NCI-H1930 (cell line): ENCODE measurements around the gene PARD3B.
A peak's percentile ranks its signal among the peaks of the same experiment; 100 is the strongest.

Experiments
- DNase-seq, 2 experiments: peaks; one replicate each; lab custom pipeline; 2025; lab: John Stamatoyannopoulos, UW

Gene PARD3B

DNA sequence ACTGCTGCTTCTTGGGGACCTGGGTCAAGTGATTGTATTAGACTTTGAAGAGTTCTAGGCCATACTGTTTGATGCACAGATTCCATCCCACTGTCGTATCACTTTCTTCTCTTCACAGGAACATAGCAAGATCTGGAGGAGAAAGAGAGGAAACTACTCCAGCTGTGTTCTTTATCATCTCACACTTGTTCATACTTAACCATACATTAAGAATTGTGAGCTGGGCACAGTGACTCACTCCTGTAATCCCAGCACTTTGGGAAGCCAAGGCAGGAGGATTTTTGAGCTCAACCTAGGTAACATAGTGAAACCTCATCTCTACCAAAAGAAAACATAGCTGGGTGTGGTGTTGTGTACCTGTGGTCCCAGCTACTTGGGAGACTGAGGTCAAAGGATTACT is 111.7 kb downstream of the PARD3B start:
- no peak for DNase-seq

DNA sequence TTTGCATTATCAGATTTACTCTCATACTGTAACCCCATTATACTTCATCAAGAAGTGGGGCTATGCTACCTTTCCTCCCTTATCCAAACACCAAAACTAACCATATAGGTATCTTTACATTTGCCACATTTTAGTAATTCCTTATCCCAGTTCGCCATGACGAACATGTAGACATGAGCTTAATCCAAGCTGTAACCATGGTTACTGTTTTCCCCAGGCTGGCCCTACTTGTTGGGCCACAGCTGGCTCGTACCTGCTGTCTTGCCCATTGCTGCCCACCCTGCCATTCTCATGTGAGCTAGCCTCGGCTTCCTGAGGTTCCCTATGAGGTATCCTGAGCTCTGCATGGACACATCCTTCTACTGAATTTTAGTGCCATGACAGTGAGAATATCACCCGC is 117.7 kb downstream of the PARD3B start:
- DNase-seq = no peak

DNA sequence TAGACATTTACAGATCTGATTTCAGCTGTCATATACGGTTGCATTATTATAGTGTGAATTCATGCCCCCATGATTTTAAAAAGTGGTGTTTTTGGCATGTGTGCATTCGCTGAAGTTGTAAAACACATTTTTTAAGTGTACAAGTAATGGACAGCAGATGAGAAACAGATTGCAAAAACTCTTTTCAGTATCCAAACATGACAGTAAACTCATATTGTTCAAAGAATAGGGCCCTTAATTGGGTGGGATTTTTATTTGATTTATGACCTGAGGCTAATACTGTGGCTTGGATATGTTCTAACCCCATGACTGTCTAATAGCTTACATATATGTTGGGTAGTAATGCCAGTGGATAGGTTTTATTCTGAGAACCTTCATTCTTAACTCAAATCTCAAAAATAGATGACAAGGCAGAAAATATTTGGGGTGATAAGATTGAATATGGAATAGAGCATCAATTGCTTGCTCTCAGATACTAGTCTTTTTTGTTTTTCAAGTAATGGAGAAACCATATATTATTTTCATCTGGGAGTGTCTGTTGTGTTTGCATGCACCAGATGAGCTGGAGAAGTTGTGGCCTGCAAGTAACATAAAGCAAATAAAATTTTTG is 118.6 kb downstream of the PARD3B start:
- DNase-seq = no peak

DNA sequence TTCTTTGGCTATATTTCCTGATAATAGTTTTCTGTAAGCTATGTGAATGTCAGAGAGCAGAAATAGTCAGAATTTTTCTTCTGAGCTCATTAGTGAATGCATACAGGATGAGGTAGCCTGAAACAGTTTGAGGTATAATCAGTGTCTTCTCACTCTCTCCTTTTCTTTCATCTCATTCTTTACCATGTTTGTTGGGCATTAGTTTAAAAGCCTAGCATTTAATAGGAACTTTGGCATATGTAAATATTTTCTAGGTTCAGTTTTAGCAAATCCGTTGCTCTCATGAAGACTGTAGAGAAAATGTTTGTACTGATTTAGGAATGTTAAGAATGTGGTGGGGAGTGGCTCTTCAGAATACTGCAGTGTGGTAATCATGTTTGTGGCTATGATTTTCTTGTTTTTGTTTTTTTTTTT is 119.4 kb downstream of the PARD3B start:
- no peak for DNase-seq

DNA sequence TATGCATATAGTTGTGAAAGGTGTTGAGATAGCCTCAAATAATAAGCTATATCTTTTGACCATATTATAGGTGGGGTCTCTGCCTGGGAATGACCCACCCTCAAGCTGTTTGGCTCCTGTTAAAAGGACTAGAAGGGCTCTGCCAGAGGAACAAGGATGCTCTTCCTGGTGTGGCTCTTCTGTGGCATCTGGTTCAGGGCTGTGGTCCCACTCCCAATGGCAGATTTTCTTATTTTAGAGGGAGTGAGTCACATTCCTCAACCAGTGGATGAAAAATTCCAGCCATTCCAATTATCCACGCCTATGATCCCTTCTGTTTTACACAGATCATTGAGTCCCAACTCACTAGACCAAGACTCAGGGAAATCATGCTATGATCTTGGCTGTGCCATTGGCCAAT is 119.9 kb downstream of the PARD3B start:
- DNase-seq = no peak

DNA sequence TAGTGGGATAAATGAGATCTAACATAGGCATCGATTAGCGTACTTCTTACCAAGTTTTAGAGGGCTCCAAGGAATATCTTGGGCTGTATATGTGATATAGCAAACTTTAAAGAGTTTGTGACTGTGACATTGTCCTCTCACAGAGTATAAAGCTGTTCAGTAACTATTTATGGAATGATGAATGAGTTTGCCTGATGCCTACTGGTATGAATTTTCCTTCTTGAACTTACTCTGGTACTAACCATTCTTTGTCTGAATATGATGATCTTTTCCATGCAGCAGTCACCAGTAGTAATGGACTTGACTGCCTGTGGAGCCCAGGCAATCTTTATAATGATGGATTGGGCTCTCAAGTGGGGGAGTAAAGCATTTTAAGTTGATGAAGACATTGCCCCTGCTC is 120.5 kb downstream of the PARD3B start:
- no peak for DNase-seq

DNA sequence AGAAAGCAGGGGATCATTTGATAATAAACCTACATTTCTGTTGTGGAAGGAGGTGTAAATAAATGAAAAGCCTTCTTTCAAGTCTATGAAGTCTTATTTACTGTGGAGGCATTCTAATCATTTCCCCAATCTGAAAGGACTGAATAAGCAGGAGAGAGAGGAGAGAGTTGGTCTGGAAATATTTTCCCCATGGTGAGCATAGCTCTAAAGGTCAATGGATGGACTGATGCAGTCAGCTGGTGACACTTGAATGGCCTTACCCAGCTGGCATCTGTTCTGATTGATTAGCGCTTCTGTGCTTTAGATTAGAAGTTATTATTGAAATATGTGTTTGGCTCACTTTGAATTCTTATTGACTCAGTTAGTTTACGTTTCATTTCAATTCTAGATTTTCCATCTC is 122.7 kb downstream of the PARD3B start:
- DNase-seq = no peak

DNA sequence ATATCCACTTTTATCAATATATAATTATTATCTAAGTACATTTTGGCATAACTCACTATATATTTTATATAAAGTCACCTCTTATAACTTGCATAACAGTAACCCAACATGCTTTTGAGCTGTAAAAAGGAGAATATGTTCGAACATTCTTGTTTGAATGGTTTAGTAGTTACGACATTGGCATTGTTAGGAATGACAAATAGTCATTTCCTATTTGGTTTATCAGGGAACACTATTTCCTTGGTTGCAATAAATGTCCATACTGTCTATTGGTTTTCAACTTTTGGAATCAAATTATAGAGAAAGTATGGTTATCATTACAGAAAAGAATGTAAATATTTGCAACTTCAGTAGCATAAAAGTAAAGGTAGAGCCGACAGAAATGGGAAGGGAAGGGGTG is 124.1 kb downstream of the PARD3B start:
- DNase-seq = no peak

DNA sequence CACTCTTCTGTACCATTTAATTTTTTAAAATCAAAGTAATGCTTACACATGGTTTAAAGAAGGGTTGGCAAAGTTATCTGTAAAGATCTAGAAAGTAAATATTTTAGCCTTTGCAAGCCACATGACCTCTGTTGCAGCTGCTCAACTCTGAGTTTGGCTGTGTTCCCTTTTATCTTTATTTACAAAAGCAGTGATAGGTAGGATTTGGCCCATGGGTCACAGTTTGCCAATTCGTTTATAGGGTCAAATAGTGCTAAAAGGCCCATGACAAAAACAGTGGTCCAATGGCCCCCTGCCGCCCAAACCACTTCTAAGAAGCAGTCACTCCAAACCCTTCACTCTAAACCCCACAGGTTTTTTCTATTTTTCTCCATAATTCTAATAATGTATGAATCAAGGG is 124.8 kb downstream of the PARD3B start:
- no peak for DNase-seq

DNA sequence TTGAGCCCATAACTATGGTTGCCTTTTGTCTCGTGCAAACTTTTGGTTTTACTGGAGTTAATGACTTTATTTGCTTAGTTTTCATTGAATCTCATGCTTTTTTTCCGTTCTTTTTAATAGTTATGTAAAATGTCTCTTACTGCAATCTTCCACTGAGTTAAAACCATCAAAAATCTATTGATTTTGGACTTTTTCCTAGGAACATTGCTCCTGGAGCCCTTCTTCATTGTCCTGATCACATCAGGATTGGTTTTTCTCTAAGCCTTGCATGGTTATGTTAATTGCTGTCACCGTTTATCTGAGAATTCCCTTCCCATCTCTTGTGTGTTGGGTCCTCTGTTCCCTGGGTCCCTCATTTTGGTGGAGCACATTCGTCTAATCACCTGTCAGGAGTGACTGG is 125.5 kb downstream of the PARD3B start:
- no peak for DNase-seq

DNA sequence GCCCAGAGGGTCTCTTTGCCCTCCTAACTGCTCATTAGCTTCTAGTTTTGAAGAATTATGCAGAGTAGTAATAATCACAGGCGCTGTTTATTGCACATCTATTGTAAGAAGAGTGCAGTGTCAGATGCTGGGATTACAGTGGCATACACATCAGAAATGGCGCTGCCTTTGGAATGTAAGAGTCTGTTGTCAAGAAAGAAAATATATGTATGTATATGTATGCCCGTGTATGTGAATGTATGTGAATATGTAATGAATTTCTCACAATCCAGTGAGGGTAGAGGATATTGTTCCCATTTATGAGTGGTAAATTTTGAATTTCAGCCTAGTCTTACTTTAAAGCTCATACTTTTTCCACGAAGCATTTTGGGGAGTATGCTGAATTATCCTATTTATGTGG is 127.5 kb downstream of the PARD3B start:
- DNase-seq = no peak

DNA sequence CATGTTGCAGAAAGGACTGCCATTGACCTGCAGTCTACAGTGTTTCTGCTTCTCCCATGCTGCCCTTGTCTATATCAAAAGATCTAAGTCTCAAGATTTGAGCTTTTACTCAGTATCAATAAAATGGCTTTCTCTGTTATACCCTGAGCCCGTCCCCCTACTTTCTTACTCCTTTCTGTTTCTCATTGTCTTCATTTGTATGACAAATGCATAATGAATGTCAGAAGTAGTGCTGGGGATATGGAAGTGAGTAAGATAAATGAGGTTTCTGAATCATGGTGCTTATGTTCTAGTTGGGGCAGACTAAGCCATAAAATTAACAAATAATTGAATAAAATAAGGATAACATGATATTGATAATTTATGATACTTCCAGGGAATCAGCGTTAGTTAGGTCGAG is 128.6 kb downstream of the PARD3B start:
- DNase-seq = no peak

DNA sequence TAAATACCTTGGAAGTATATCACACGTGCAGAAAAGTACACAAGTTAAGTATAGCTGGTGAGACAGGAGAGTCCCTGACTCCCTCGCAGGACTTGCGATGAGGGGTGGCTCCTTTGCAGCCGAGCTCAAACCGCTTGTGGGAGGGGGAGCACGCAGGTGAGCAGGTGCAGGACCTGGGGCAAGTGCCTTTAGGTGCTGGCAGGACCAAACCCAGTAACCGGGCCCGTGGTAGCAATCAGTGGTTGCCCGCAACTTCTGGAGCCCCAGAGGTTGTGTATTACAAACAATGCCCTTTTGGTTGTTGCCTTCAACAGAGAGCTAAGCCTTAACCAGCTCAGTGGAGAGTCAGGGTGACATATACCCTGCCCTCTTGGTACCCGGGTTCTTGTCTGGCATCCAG is 132.8 kb downstream of the PARD3B start:
- DNase-seq = no peak

DNA sequence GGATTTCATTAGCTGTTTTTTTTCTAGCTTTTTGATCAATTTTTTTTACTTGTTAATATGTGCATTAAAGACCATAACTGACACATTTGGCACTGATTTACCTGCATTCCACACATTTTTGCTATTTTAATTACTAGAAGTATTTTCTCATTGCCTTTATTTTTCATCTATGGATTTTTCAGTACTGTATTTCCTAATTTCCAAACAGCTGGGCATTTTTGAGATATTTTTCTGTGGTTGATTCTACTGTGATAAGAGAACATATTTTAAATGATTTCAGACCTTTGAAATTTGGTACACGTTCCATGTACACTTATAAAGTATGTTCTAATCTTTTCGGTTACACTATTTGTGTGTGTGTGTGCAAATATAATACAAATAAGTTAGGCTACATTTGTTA is 135.3 kb downstream of the PARD3B start:
- DNase-seq = no peak

DNA sequence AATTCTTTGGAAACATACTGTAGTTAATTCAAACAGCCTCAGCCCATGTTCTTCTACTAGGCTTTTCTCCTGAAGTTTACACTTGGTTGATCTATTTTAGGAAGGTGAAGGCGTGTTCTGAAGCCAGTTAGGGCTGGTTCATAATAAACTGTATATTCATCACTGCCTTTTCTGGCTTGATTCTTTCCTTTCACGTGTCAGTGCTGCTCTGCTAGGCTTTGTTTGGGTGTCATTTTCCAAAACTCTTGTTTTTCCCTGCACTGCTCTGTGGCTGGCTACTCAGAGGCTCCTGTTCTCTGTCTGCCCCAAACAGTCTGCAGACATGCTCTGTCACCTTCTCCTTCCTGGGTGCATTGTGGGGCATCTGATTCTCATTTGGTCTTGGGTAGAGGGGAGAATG is 136.1 kb downstream of the PARD3B start:
- DNase-seq = no peak

DNA sequence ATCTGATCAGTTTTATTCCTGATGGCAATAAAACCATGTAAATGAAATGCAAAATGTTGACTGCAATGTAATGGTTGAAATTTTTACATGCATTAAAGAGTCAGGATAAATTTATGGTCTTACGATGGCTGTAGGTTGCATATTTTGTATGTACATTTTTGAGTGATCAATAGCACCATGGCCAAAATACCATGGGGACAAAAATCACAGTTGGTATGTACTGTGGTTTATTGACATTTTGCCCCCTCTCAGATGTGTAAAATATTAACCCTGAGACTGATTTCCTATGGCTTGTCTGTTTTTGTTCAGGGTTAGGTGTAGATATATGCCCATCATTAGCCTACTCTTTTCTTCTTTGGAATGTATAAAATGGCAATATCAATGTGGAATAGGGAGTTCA is 138.1 kb downstream of the PARD3B start:
- DNase-seq = no peak

DNA sequence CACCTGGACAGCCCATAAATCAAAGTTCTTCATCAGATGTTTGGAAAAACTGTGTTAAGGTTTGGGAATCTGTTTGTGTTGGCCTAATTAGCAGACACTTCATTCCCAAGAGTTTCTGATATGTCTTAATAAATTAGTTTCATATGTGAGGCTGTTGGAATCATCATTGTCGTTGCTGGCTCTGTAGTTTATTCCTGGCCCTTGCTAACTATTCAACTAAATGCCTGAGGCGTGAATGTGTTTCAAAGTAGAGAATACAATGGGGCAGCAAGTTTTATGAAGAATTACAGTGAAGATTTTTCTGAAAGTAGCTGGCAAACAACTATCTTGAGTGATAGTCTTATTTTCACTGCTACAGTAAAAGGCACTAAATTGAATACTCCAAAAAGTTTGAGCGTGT is 141.1 kb downstream of the PARD3B start:
- no peak for DNase-seq

DNA sequence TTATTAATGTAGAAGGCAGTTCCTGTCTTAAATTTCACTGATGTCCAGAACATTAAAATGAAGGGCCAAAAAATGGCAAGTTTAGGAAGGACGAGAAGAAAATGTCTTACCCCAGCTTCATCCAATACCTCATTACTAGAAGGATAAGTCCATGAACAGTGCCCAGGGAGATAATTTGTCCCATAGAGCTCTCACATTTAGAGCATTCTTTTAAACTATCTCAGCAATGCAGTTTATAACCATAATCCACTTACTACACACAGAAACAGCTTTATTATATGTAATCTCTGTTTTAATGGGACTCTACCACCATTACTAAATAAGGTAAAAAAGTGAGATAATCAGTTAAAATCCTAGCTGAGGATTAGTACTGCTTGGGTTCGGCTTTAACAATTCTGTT is 142.5 kb downstream of the PARD3B start:
- no peak for DNase-seq

DNA sequence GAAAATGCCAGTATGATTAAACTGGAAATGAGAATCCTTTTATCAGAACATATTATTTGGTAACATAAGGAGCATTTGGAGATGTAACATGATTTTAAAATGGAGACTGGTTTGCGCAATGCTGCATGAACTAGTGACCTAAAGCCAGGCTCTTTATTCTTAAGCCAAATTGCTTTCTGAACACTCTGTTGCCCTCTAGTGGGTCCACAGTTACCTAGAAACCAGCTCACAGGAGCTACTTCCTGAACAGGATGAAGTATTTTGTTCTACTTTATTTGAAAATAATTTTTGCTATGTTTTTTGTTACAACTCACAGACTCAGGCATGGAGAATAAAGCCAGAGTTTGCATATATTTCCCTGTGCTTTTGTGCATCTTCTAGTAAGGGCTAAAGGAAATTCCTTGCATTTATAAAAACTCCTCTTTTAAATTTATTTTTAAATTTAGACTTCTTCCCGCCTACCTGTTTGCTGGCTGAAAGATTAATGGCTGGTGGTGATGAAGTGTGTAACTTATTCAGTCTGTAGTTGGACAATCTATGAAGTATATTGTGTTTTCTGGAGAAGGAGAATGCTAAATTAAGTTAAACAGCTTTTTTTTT is 146.7 kb downstream of the PARD3B start:
- DNase-seq = peak; percentile 29 to 35

DNA sequence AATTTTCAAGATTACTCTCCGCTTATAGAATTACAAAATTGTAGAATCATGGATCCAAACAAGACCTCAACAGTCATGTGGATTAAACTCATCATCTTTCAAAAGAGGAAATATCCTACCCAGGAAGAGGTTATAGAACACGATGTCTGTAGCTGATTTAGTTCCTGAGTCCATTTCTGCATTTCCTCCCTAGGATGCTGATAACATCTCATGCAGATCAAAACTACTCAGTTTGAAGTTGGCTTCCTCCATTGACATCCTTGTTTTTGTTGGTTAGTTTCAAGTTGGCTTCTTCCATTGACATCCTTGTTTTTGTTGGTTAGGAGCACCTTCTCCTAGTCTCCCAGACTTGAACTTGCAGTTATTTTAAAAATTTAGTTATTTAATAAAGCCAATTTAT is 147.5 kb downstream of the PARD3B start:
- DNase-seq = no peak

DNA sequence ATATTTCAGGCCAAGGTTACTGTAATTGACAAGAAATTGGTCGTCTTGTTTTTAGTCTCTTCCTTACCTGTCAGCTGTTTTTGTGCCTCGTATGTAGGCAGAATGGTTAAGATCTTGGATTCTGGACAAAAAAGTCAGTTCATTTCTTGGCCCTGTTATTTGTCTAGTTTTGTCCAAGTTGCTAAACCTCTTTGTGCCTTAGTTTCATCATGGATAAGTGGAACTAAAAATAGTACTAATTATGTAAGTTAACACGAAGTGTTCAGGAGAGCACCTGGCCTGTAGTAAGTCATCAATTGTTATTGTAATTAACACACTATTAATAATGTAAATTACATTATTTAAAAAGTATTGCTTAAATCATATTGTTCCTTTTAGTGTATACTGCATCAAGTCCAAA is 148.0 kb downstream of the PARD3B start:
- DNase-seq = no peak

DNA sequence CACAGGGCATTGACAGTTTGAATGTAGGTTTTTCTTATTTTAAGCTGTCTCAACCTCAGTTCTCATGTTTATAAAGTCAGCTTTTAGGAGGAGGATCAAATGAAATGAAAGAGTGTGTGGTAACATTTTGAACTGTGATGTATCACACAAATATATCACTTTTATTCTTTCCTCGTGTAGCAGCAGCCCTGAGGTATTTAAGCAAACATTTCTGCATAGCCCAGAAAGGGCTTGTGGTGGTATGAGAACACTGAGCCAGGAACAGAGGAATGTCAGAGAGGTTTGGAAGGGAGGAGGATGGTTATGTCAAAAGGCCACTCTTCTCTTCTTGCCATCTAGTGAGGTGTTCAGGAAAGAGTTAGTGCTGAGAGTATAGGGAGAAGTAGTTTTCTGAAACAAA is 150.2 kb downstream of the PARD3B start:
- no peak for DNase-seq

DNA sequence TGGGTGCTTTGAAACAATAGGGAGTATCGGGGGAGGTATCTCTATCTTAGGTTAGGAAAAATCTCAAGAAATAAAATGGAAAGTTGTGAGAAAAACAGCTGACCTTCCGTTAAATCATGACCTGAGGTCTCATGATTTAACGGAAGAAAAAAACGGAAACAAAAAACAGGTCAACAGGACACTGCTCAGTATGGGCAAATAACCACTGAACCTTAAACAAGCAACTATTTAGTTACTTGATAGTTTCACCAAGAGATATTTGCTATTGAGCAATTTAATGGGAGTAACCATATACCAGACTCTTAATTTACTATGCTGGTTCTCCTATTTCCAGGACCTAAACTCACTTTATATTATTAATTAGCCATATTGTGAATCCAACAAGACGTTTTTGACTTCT is 150.8 kb downstream of the PARD3B start:
- DNase-seq = no peak

DNA sequence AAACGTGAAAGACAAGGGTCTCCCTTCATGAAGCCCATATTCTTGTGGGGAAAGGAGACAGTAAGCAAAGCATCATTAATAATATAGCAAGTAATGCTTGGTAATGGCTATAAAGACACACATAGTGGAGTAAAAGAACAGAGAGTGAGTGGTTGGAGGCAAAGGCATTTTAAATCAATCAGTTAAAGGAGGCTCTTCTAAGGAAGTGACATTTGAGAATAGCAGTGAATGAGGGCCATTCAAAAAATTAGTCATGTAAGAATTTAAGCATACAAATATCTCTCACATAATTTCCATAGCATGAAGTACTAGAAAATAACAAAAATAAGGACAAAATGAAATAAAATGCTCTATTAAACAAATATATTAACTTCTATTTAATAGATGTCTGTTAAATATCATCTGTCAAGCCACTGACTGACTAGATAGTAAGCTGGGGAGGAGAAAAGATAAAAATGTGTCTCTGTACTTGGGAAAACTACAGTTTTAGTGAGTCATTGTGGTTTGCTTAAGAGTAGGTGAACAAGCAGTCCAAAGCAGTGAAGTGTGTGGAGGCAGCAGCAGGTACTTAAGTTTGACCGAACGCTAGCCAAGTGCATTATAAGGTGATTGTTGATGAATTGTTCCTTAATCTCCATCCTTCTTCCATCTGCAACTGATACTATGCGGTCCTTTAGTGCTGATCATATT is 160.1 kb downstream of the PARD3B start:
- no peak for DNase-seq
